HG02884 (cell line): ENCODE results near the gene HLA-G.

Experiments
- ATAC-seq: cut with Tn5 transposase; IDR thresholded peaks from one replicate; pipeline ENCODE4 v1.9.1; 2021; ENCODE audit warnings: mild to moderate bottlenecking, moderate library complexity; ENCODE audit not compliant: unreplicated experiment

Gene HLA-G

GRCh38 chr6:29815118-29815750 is 12.4 kb upstream of the HLA-G start:
- no peak for ATAC-seq

DNA sequence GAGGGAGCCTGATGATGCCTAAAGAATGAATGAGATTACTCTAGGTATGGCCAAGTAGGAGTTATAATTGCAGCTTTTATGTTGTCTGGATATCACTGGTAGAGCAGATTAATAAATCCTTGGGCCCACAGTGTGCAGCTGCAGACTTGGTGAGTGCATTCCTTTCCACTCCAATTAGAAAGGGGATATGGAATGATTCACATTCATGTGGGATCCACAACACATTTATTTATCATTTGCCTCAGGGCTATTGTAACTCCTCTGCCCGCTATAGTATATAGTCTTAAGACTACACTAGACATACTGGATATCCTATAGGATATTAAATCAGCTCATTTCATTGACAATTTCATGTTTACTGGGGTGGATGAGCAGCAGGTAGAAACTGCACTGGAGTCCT is 11.6 kb upstream of the HLA-G start:
- no peak for ATAC-seq

DNA sequence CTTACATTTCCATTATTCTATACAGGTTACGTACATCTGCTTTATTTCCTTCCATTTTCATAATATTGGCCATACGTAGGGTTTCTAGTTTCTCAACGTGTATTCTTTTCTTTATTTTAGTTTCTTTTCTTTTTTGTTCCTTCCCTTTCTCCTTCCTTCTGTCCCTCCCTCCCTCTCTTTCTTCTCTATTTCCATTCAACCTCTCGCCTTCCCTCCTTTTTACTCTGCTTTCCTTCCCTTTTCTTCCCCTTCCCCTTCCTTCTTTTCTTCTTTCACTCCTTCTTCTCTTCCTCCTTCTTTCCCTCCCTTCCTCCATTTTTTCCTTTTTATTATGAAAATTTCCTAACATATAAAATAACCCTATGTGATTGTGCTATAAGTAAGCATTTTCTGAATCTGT is 8.7 kb upstream of the HLA-G start:
- no peak for ATAC-seq

- ATAC-seq, result no peak
These were observed 3.5 kb upstream of the HLA-G start for GRCh38 chr6:29824144-29824543.

- no peak for ATAC-seq
These were observed 1.8 kb upstream of the HLA-G start for GRCh38 chr6:29825848-29826247.

DNA sequence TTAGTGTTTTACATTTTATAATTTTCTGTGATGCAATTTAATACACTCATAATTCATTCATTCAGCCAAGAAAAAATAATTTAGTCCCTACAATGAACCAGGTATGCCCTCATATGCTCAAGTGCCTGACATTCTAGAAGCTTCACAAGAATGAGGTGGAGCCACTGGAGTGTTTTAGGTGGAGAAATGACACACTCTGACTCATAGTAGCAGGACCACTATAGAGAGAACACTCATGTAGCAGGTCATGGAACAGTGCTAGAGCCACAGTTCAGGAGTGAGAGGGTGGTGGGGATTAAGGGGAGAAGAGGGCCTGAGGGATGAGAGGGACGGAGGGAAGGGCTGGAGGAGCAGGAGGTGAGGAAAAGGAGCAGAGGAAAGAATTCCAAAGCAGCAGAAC is 1.4 kb upstream of the HLA-G start:
- no peak for ATAC-seq

DNA sequence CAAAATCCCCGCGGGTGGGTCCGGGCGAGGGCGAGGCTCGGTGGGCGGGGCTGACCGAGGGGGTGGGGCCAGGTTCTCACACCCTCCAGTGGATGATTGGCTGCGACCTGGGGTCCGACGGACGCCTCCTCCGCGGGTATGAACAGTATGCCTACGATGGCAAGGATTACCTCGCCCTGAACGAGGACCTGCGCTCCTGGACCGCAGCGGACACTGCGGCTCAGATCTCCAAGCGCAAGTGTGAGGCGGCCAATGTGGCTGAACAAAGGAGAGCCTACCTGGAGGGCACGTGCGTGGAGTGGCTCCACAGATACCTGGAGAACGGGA is 809 bp downstream of the HLA-G start:
- ATAC-seq, result no peak

GRCh38 chr6:29829766-29830165 is 2.1 kb downstream of the HLA-G start:
- no peak for ATAC-seq

DNA sequence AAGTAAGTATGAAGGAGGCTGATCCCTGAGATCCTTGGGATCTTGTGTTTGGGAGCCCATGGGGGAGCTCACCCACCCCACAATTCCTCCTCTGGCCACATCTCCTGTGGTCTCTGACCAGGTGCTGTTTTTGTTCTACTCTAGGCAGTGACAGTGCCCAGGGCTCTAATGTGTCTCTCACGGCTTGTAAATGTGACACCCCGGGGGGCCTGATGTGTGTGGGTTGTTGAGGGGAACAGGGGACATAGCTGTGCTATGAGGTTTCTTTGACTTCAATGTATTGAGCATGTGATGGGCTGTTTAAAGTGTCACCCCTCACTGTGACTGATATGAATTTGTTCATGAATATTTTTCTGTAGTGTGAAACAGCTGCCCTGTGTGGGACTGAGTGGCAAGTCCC is 2.8 kb downstream of the HLA-G start:
- ATAC-seq, result no peak

- ATAC-seq, result no peak
These were observed 4.2 kb downstream of the HLA-G start for GRCh38 chr6:29831776-29832175.

DNA sequence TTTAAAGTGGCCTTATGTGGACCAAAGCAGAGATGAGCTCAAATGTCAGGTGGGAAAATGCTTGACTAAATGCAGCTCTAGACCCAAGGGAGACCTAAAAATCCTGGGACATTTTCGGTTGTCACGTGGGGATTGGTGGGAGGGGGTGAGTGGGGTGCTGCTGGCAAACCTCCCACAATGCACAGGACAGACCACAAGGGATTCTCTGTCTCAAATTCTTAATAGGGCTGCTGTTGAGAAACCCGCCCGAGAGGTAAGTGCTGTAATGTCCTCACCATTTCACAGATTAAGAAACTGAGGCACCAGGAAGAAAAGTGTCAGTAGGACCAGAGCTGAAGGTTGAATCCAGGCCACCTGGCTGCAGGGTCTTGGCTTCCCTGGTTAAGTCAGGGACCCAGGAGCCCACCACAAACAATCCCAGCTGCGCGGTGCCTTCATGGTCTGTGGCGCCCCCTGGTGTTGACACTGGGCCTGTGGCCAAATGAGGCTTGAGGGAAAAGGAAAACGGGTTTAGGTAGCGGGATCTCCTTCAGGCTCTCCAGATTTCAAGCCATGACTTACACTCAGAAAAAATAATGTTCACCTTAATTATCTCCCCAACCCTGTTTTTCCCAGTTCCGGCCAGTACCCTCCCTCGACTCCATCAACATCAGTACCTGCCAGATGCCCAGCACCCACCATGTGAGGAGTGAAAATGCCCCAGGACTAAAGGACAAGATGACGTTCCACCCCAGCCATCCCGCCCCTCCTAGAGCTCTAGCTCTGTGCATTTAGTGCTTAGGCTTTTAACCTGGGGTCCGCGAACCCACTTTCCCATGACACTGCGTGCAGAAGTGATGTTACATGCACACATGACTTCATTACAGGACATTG is 7.2 kb downstream of the HLA-G start:
- ATAC-seq, result no peak

GRCh38 chr6:29839917-29840316 is 12.3 kb downstream of the HLA-G start:
- no peak for ATAC-seq

GRCh38 chr6:29841030-29841429 is 13.4 kb downstream of the HLA-G start:
- ATAC-seq, result no peak

DNA sequence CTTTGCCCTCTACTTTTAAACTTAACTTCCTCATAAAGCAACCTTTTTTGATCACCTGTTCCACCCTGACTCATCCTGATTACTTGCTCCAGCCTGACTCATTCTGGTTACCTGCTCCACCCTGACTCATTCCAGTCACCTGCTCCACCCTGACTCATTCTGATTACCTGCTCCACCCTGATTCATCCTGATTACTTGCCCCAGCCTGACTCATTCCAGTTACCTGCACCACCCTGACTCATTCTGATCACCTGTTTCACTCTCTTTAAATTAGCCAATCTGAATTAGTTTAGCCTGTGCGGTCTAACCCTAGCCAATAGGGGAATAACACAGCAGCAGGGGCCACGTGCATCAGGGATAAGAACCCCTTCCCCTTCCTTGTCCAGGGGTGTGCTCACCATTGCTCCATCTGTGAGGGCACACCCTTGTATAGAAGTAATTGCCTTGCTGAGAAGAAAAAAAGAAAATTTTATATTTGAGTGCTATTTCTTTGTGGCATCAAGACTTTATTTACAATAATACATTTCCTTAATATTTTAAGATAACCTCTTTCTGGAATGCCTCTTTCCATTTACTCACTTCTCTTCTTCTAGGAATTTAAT is 17.9 kb downstream of the HLA-G start:
- ATAC-seq, result no peak

DNA sequence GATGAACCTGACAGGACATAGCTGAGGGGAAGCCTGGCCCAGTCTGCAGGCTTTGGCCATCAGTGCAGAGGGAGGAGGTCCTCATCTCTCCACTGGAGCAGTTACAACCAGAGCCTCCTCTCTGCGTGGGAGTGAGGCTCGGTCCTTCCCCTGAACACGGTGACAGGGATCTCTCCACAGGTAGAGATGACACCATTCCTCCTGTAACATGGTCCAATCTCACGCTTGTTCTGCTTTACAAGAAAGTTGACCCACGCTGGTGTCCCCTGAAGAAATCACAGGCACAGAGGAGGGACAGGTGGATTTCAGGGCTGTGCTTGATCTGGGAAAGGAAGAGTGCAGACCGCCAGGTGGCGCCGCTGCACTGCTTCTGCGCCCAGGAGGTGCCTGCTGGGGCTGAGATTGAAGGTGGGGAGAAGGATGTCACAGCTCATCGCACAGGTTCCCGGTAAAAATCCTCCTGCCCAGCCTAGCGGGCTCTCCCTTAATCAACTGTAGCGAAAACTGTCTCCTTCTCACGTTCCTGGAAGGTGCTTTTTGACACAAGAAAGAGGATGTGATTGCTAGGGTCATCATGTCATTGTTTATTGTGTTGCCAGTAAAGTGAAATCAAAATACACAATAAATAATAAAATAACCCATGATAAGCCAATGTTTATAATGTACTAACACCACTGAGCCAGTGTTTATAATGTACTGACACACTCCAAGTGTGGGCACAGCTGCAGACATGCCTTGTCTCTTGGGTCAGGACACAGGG is 20.4 kb downstream of the HLA-G start:
- no peak for ATAC-seq

DNA sequence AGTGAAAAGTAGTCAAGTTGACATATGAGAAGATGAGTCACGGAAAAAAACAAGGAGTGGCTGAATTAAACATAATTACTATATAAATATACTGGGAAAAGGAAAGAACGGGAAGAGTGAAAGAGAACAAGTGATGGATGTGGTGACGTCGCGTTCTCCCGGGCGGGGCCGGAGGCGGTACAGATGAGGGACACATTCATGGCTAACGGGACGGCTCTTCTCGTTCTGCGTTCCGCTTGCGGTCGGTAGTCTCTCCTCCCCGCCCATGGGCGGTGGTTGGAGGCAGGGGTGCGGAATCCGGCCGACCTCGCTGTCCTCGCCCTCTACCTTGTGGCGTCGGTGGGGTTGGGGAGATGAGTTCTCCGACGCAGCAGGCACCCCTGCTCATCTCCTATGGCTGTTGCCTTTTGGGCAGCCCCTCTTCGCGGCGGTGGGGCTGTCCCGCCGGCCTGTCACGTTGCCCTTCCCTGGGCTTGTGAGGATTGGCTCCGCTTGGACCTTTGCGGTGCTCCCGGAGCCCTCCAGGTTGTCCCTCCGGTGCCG is 22.5 kb downstream of the HLA-G start:
- no peak for ATAC-seq

GRCh38 chr6:29851190-29851589 is 23.6 kb downstream of the HLA-G start:
- ATAC-seq, result no peak

DNA sequence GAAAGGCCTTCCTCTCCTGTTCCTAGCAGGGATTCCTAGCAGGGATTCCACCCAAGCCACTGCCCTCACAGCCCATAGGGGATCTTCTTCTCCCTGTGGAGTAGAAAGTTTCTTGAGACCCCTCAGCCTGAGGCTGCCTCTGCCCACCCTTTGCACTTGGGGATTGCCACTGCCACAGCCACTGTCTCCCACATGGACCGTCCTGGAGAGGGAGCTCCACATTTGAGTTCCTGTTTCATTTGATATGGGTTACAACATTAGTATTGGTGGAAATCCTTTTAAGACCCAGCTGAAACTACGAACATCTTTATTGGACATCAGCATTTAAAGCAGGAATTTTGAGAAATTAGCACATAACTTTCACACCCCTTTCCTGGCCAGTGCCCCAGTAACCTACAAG is 25.6 kb downstream of the HLA-G start:
- no peak for ATAC-seq

DNA sequence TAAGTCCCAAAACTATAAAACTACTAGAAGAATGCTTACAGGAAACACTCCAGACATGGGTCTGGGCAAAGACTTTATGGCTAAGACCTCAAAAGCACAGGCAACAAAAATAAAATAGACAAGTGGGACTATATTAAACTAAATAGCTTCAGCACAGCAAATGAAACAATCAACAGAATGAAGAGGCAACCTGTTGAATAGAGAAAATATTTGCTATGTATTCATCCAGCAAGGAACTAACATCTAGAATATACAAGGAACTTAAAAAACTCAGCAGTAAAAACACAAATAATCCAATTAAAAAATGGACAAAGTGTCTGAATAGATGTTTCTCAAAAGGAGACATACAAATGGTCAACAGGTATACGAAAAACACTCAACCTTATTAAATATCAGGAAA is 30.4 kb downstream of the HLA-G start:
- no peak for ATAC-seq

- ATAC-seq, result no peak
These were observed 34.1 kb downstream of the HLA-G start for GRCh38 chr6:29861521-29862255.
